Osteocyte (in vitro differentiated cells): Measurements from ENCODE around the gene MRPS24. TPM values are rescaled to one million over a fixed set of nuclear protein-coding genes. Genes with fewer than 3 reads are reported as not detected.
"Not testable (repeated sequence)": the region's sequence is repeated elsewhere in the genome, so short reads cannot be mapped to it uniquely, and the experiment has no call there.

Source experiments
- DNase-seq: peaks from one replicate; pipeline ENCODE4 v3.0.0; 2021; ENCODE audit warnings: mixed read lengths; ENCODE audit not compliant: unreplicated experiment; ENCODE audit errors: extremely low spot score
- H3K27ac Mint-ChIP-seq: one replicate; pipeline ENCODE4 v1.8.0; 2021; ENCODE audit warnings: mild to moderate bottlenecking, mixed read lengths; ENCODE audit not compliant: unreplicated experiment
- H3K27me3 Mint-ChIP-seq: one replicate; pipeline ENCODE4 v1.8.0; 2021; ENCODE audit warnings: mixed read lengths; ENCODE audit not compliant: unreplicated experiment
- H3K36me3 Mint-ChIP-seq: one replicate; pipeline ENCODE4 v1.8.0; 2021; ENCODE audit warnings: mixed read lengths; ENCODE audit not compliant: unreplicated experiment
- H3K4me1 Mint-ChIP-seq: one replicate; pipeline ENCODE4 v1.8.0; 2021; ENCODE audit warnings: mixed read lengths; ENCODE audit not compliant: unreplicated experiment
- H3K4me3 Mint-ChIP-seq: one replicate; pipeline ENCODE4 v1.8.0; 2021; ENCODE audit warnings: mild to moderate bottlenecking, moderate library complexity, mixed read lengths; ENCODE audit not compliant: unreplicated experiment
- H3K9me3 Mint-ChIP-seq: one replicate; pipeline ENCODE4 v1.8.0; 2021; ENCODE audit warnings: mixed read lengths; ENCODE audit not compliant: unreplicated experiment
- total RNA-seq: library from RNA; stranded (reverse); gene quantifications from 2 replicates; pipeline ENCODE4 v1.2.1, GENCODE V29; 2021
- TF ChIP-seq, protein P1 (sequence below): fragments of 200-600 bp; sonication (generic); IDR thresholded peaks from 2 replicates; pipeline ENCODE4 v1.5.0; 2021; ENCODE audit warnings: antibody characterized with exemption, mild to moderate bottlenecking, moderate library complexity

Gene MRPS24
- total RNA-seq, 1 donor from 2014 or later = 90.7 TPM

DNA sequence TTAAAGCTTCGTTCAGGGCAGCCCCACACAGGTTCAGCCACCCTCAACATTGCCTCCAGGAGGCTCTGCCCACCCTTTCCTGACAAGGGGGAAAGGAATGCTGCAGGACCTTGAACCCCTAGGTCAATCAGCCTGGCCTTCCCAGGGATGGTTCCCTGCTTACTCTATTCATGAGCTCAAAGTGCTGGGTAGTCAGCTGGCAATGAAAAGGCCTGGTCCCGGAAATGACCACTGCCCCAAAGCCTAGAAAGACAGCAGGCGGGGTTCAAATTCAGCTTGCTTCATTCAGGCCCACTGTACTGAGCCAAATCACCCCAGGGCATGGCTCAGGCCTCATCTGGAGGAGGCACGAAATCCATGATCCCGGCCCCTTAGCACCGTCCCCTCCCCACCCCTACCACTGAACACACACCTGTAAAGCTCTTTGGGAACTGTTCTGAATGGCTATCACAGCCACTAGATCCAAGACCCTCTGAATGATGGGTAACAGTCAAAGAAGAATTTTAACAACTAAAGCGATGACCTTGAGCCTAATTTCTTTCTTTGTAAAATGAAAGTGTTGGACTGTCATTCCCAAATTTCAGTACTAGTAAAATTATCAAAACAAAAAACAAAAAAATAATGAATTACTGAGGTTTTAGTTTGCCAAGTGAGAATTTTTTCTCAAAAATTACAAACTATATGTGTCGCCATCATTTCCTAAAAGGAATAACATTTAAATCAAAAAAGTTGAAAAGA lies 36.1 kb upstream of the MRPS24 start:
- Mint-ChIP-seq H3K27me3 (no peaks in the 10 kb centered on the region), H3K27ac (peak overlapping the region; percentile 96), H3K36me3 (peaks cover 4% of the 10 kb centered on the region), H3K4me1 (peaks cover 36% of the 10 kb centered on the region), H3K9me3 (no peaks in the 10 kb centered on the region), H3K4me3 (peak overlapping the region; percentile 94)
- TF ChIP-seq, protein P1, sequence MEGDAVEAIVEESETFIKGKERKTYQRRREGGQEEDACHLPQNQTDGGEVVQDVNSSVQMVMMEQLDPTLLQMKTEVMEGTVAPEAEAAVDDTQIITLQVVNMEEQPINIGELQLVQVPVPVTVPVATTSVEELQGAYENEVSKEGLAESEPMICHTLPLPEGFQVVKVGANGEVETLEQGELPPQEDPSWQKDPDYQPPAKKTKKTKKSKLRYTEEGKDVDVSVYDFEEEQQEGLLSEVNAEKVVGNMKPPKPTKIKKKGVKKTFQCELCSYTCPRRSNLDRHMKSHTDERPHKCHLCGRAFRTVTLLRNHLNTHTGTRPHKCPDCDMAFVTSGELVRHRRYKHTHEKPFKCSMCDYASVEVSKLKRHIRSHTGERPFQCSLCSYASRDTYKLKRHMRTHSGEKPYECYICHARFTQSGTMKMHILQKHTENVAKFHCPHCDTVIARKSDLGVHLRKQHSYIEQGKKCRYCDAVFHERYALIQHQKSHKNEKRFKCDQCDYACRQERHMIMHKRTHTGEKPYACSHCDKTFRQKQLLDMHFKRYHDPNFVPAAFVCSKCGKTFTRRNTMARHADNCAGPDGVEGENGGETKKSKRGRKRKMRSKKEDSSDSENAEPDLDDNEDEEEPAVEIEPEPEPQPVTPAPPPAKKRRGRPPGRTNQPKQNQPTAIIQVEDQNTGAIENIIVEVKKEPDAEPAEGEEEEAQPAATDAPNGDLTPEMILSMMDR = no peak
- no peak for DNase-seq

DNA sequence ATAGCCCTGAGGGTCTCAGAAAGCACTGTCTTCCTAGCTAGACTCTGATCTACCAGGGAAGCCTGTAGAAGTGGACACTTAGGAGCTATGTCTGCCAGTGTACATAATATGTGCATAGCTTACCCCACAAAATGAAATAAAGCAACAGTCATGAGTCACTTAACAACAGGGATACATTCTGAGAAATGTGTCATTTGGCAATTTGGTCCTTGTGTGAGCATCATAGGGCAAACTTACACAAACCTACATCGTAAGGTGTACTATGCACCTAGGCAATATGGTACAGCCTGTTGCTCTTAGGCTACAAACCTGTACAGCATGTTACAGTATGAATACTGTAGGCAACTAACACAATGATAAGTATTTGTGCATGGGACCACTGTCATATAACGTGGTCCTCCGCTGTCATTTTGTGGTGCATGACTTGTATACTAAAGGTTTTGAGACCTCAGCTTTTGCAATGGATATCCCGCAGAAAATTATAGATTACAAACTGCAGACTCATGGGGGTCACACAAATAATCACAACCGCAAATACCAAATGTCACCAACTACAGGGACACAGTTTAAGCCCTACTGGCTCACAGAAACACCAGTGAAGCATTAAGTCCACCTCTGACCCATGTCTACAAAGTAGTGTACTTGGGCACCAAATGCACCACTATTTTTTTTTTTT lies 35.4 kb upstream of the MRPS24 start:
- no peak for DNase-seq
- Mint-ChIP-seq H3K27ac (no peak overlapping the region), H3K9me3 (no peaks in the 10 kb centered on the region), H3K36me3 (peaks cover 4% of the 10 kb centered on the region), H3K4me3 (peak overlapping the region; percentile 94), H3K4me1 (peaks cover 36% of the 10 kb centered on the region), H3K27me3 (no peaks in the 10 kb centered on the region)
- TF ChIP-seq, protein P1 = no peak

DNA sequence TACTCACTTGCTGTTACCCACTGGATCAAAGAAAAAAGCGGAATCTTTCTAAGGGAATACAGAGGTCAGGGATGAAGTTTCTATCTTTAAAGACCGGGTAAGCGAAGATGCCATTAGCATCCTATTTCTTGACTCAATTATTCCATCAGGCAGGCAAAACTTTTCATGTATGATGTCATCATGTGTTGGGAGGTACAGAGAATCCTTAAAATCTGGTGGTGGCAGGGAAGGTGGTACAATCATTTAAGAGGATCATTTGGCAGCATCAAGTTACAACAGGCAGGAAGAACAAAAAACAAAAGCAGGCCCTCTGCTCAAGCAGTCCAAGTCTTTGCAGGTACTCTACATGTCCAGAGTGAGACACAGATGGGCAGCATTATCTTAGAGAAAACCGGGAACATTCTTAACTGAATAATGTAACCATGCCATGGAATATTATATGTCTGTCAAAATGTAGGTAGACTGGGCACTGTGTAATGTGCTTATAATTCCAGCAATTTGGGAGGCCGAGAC lies 33.3 kb upstream of the MRPS24 start:
- TF ChIP-seq, protein P1 = no peak
- Mint-ChIP-seq H3K4me3 (no peak overlapping the region), H3K4me1 (peaks cover 34% of the 10 kb centered on the region), H3K27ac (no peak overlapping the region), H3K27me3 (no peaks in the 10 kb centered on the region), H3K36me3 (peaks cover 4% of the 10 kb centered on the region), H3K9me3 (no peaks in the 10 kb centered on the region)
- no peak for DNase-seq

DNA sequence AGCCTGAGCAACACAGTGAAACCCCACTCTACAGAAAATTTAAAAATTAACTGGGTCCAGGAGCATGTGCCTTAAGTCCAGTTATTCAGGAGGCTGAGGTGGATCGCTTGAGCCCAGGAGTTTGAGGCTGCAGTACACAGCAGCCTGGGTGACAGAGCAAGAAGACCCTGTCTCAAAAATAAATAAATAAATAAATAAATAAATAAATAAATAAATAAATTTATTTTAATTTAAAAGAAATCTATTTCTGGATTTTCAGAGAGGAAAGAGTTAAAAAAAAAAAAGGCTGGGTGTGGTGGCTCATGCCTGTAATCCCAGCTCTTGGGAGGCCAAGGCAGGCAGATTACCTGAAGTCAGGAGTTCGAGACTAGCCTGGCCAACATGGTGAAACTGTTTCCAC lies 29.3 kb upstream of the MRPS24 start:
- not testable (repeated sequence) for DNase-seq, H3K27me3 Mint-ChIP-seq, H3K27ac Mint-ChIP-seq, H3K4me3 Mint-ChIP-seq, H3K9me3 Mint-ChIP-seq
- H3K36me3 Mint-ChIP-seq = peaks cover 10% of the 10 kb centered on the region
- H3K4me1 Mint-ChIP-seq = peaks cover 10% of the 10 kb centered on the region

DNA sequence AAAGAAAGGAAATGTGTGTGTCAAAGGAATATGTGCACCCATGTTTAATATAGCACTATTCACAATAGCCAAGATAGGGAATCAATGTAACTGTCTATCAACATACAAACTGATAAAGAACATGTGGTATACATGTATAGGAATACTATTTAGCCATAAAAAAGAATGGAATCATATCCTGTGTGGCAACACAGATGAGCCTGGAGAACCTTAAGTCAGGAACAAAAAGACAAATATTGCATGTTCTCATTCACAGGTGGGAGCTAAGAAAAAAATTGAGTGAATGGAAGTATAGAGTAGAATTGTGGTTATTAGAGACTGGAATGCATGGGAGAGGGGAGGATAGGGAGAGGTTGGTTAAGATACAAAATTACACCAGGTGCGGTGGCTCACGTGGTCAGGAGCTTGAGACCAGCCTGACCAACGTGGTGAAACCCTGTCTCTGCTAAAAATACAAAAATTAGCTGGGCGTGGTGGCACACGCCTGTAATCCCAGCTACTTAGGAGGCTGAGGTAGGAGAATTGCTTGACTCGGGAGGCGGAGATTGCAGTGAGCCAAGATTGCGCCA lies 26.6 kb upstream of the MRPS24 start:
- Mint-ChIP-seq H3K27me3 (no peaks in the 10 kb centered on the region), H3K9me3 (no peaks in the 10 kb centered on the region), H3K4me1 (peaks cover 1% of the 10 kb centered on the region), H3K36me3 (peaks cover 10% of the 10 kb centered on the region), H3K4me3 (no peak overlapping the region), H3K27ac (no peak overlapping the region)
- TF ChIP-seq, protein P1 = no peak
- DNase-seq = no peak
